Hepatocyte (in vitro differentiated cells): ENCODE data around the gene CISD3.

Experiments
- CTCF ChIP-seq: fragments of 200-600 bp; sonication (generic); IDR thresholded peaks from 2 replicates; pipeline ENCODE4 v1.5.1; 2016; ENCODE audit warnings: antibody characterized with exemption, mild to moderate bottlenecking; ENCODE audit not compliant: poor library complexity
- EZH2phosphoT487 ChIP-seq: fragments of 200-600 bp; sonication (generic); IDR thresholded peaks from one replicate; pipeline ENCODE4 v1.6.1; 2018; ENCODE audit warnings: antibody characterized with exemption, mild to moderate bottlenecking, low read depth, moderate library complexity; ENCODE audit not compliant: unreplicated experiment, severe bottlenecking

DNA sequence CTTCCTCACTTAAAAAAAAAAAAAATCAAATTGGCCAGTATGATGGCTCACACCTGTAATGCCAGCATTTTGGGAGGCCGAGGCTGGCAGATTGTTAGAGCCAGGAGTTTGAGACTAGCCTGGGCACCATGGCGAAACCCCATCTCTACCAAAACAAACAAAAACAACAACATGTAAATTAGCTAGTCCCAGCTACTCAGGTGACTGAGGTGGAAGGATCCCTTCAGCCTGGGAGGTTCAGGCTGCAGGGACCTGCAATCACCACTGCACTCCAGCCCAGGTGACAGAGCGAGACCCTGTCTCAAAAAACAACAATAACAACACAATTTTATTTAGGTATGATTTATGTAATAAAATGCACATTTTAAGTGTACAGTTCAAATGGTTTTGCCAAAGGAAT is 49.0 kb upstream of the CISD3 start:
- no peak for TF ChIP-seq CTCF
- no peak for TF ChIP-seq EZH2phosphoT487
